ENCODE results near the gene UMOD. TPM values are rescaled to one million over a fixed set of nuclear protein-coding genes. Genes with fewer than 3 reads are reported as not detected.

Gene UMOD
- total RNA-seq, 6 donors from 2014 or later, result not detected

DNA sequence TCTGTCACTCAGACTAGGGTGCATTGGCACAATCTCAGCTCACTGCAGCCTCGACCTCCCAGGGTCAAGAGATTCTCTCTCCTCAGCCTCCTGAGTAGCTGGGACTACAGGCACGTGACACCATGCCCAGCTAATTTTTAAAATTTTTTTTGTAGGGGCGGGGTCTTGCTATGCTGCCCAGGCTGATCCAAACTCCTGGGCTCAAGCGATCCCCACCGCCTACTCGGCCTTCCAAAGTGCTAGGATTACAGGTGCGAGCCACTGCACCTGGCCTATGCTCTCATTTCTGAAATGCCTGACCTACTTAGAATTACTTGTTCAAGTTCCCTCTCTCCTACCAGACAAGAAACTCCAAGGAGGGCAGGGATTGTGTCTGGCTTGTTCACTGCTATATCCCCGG, 20.1 kb downstream of the UMOD start:
- WGBS, 2 donors, result 77 to 87% methylated on average over 8 of the region's 8 CpGs
- DNase-seq (no peak), ATAC-seq (ENCODE audit: low FRiP score in 2 of 2) (no peak)
- Histone ChIP-seq H3K4me3 (no peak overlapping the region), H3K36me3 (no peaks in the 10 kb centered on the region), H3K27ac (no peak overlapping the region), H3K9me3 (no peaks in the 10 kb centered on the region), H3K27me3 (no peaks in the 10 kb centered on the region), H3K4me1 (no peaks in the 10 kb centered on the region)
- TF ChIP-seq POLR2A (IDR thresholded peaks at IDR 0.05), result no peak
- no peak for TF ChIP-seq EP300 (IDR thresholded peaks at IDR 0.05)
- no peak for TF ChIP-seq POLR2AphosphoS5 (IDR thresholded peaks at IDR 0.05)
- TF ChIP-seq, protein P1, sequence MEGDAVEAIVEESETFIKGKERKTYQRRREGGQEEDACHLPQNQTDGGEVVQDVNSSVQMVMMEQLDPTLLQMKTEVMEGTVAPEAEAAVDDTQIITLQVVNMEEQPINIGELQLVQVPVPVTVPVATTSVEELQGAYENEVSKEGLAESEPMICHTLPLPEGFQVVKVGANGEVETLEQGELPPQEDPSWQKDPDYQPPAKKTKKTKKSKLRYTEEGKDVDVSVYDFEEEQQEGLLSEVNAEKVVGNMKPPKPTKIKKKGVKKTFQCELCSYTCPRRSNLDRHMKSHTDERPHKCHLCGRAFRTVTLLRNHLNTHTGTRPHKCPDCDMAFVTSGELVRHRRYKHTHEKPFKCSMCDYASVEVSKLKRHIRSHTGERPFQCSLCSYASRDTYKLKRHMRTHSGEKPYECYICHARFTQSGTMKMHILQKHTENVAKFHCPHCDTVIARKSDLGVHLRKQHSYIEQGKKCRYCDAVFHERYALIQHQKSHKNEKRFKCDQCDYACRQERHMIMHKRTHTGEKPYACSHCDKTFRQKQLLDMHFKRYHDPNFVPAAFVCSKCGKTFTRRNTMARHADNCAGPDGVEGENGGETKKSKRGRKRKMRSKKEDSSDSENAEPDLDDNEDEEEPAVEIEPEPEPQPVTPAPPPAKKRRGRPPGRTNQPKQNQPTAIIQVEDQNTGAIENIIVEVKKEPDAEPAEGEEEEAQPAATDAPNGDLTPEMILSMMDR (IDR thresholded peaks at IDR 0.05), result no peak

DNA sequence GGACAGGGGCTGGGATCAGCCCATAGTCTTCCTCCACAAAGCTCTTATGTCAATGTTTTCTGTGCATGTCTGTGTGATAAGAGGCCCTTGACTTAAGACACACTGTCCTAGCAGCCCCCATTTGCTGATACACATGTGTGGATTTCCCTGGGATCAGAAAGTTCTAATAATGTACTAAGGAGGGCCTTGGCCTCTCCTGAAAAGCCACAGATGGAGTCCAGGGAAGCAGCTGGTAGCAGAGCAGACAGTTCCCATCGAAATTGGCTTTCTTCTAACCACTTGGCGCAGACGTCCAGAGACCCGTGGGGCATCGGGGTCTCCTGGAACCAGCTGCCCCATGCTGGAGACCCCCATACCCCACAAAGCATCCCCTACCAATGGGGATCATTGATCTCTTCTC, 20.9 kb downstream of the UMOD start:
- DNase-seq (no peak), ATAC-seq (ENCODE audit: low FRiP score in 2 of 2) (no peak)
- H3K27ac ChIP-seq, result no peak overlapping the region
- TF ChIP-seq EP300 (IDR thresholded peaks at IDR 0.05) (no peak), POLR2AphosphoS5 (IDR thresholded peaks at IDR 0.05) (no peak), POLR2A (IDR thresholded peaks at IDR 0.05) (no peak)
- TF ChIP-seq, protein P1 (IDR thresholded peaks at IDR 0.05), result no peak
- no peaks in the 10 kb centered on the region for H3K27me3 ChIP-seq
- H3K9me3 ChIP-seq, result no peaks in the 10 kb centered on the region
- H3K4me3 ChIP-seq, result no peak overlapping the region
- H3K36me3 ChIP-seq, result no peaks in the 10 kb centered on the region
- 83 to 94% methylated on average over 5 of the region's 5 CpGs for WGBS, 2 donors
- no peaks in the 10 kb centered on the region for H3K4me1 ChIP-seq

DNA sequence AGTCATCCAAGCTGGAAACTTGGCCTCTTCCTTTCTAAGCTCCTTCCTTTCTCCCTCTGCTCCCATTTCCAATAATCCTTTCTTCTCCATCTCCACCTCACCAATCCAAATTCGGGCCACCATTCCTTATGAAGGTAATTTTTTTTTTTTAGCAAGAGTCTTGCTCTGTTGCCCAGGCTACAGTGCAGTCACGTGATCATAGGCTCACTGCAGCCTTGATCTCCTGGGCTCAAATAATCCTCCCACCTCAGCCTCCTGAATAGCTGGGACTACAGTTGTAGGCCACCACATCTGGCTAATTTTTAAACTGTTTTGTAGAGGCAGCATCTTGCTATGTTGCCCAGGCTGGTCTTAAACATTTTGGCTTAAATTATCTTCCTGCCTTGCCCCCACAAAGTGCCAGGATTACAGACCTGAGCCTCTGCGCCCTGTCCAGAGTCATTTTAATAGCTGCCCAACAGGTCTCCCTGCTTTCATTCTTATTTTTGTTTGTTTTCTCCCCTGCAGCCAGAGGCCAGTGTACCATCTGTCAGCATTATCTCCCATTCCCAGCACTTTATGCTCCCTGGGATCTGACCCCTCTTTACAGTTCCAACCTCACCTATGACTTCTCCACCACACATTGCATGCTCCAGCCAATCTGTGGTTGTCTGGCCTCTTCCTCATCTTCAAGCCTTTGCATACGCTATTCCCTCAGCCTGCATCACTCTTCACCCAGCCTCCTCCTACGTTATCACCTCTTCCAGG, 22.9 kb downstream of the UMOD start:
- ATAC-seq (ENCODE audit: low FRiP score in 2 of 2), result no peak
- 64 to 74% methylated on average over 5 of the region's 5 CpGs for WGBS, 2 donors
- H3K9me3 ChIP-seq, result no peaks in the 10 kb centered on the region
- H3K36me3 ChIP-seq, result no peaks in the 10 kb centered on the region
- H3K27me3 ChIP-seq, result no peaks in the 10 kb centered on the region
- TF ChIP-seq POLR2AphosphoS5 (IDR thresholded peaks at IDR 0.05) (no peak), POLR2A (IDR thresholded peaks at IDR 0.05) (no peak), EP300 (IDR thresholded peaks at IDR 0.05) (no peak)
- TF ChIP-seq, protein P1 (IDR thresholded peaks at IDR 0.05), result no peak
- DNase-seq, result no peak
- H3K4me1 ChIP-seq, result no peaks in the 10 kb centered on the region
- no peak overlapping the region for H3K27ac ChIP-seq
- H3K4me3 ChIP-seq, result no peak overlapping the region

DNA sequence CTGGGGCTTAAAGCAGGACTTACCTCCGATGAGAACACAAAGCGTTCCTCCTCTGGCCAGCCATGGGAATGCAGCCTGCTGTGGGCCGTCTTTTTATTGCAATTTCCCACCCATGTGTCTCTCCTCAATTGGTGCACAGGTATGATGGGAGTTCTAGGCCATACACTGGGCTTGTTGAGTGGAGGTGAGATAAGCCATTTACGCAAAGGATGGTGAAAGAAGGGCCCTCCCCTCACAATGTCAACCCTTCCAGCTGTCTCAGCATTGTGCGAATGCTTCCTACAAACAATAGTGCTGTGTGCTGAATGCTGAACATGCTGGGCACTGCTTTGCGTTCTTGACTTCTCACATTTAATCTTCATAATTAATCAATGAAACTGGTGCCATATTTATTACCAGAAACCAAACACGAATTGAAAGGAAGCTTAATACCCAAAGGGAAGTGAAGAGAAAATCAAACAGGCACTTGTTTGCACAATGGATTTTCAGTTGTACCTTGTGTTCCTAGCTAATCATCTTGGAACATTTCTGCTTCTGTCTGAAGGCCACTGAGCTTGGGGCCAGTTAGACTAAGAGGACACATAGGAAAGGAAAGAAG, 25.0 kb downstream of the UMOD start, which contains the start of gene GP2:
GP2 (minus strand) TSS at position 70 of the 598 bp plus-strand sequence. CDS start 1,082 bp downstream, outside the sequence.
- ATAC-seq (ENCODE audit: low FRiP score in 2 of 2) (no peak), DNase-seq (no peak)
- Histone ChIP-seq H3K4me3 (no peak within 1 kb of the TSS), H3K27ac (no peak within 1 kb of the TSS), H3K4me1 (no peaks in the 10 kb centered on the region), H3K27me3 (no peaks in the 10 kb centered on the region), H3K9me3 (no peaks in the 10 kb centered on the region), H3K36me3 (no peaks in the 10 kb centered on the region)
- TF ChIP-seq POLR2A (IDR thresholded peaks at IDR 0.05) (no peak), EP300 (IDR thresholded peaks at IDR 0.05) (no peak), POLR2AphosphoS5 (IDR thresholded peaks at IDR 0.05) (no peak)
- TF ChIP-seq, protein P1 (IDR thresholded peaks at IDR 0.05), result no peak
- WGBS, 2 donors, result 72 to 82% methylated on average over 6 to 7 of the region's 7 CpGs

Measured in upper lobe of left lung (tissue), 6 donors.